Activated CD4-positive, CD25-positive, alpha-beta regulatory T cell treated with anti-CD3 and anti-CD28 coated beads, Interleukin-2, amount 50 U/mL, for 72 hours (primary cell): ENCODE data around the gene SLC7A8.

Experiments used
- DNase-seq: peaks from one replicate; pipeline ENCODE4 v3.0.0; 2021

Gene SLC7A8

DNA sequence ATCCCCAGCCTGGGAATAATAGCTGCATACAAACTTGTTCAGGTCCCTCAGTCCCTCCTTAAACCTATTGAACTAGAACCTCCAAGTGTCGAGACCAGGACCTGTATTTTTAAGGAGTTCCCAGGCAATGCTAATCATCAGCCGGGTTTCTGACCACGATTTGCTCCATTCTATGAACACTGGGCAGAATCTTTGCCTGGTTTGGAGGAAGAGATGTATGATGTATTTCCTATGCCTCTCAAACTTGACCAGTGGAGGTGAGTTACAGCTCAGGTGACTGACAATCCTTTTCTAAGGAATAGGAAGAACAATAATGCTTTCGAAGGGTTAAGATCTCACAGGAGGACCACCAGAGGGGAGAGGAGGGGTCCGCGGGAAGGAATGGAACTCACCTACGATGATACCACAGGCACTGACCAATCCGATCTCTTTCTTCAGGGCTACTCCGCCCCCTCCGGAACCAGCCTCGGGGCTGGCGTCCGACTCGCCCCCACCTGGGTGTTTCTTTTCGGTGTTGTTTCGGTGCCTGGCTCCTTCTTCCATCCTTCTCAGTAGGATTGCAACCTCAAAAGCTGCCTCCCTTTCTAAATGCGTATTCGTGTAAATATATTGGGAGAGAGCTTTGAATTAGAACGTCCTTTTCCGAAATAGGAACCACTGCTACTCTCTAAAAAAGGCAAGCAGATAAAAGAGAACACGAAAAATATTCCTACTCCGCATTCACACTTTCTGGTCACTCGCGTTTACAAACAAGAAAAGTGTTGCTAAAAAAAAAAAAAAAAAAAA is 895 bp downstream of the SLC7A8 start:
- DNase-seq: no peak

DNA sequence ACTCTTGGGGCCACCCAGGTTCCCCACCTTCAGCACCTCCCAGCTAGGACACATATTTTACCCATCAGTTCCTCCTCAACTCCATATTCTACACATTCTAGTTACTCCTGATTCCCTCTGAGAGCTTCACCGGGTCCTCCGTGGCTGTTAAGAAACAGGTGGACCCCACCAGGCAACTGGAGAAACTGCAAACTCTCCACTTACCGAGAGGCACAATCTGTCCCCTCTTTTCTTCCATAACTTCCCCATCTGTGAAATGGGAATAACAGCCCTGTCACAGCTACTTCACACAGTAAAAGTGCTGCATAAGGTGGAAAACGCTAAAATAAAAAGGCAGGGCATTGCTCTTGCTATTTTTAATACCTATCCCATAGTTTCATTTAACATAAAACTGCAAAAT is 1.5 kb downstream of the SLC7A8 start:
- DNase-seq: no peak

GRCh38 chr14:23181453-23181852 is 2.0 kb downstream of the SLC7A8 start:
- DNase-seq: no peak

GRCh38 chr14:23177181-23177580 is 6.3 kb downstream of the SLC7A8 start:
- DNase-seq: no peak

DNA sequence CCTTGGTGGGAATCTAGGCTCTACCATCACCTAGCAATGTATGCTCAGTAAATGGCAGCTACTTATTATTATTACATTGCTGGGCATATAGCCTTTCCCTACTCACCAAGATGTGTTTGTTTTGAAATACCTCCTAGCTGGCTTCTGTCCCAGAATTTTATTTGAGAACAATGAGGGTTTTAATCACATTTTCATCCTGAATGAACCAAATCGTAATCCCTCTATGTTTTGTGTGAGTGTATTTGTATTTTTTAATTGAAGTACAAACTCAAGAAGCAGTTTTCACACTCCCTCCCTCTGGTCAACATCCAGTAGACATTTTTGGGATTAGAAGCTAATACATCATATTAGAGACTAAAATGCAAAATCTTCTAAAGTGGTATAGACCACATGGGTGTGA is 7.6 kb downstream of the SLC7A8 start:
- DNase-seq: no peak

- DNase-seq: no peak
Observed at GRCh38 chr14:23174296-23175184, 8.9 kb downstream of the SLC7A8 start.

DNA sequence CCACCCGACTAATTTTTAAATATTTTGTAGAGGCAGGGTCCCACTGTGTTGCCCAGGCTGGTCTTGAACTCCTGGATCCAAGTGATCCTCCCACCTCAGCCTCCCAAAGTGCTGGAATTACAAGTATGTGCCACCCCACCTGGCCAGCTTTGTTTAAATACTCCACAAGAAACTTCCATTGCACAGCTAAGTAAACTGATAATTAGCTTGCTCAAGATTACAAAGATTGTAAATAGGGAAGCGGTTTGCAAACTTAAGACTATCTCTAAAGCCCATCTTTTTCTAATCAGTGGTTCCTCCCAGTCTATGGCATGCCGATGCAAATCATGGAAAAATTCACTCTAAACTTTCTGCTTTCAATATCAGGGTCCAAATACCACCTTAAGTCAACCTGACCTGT is 9.7 kb downstream of the SLC7A8 start:
- no peak for DNase-seq

GRCh38 chr14:23173031-23173430 is 10.4 kb downstream of the SLC7A8 start:
- no peak for DNase-seq

DNA sequence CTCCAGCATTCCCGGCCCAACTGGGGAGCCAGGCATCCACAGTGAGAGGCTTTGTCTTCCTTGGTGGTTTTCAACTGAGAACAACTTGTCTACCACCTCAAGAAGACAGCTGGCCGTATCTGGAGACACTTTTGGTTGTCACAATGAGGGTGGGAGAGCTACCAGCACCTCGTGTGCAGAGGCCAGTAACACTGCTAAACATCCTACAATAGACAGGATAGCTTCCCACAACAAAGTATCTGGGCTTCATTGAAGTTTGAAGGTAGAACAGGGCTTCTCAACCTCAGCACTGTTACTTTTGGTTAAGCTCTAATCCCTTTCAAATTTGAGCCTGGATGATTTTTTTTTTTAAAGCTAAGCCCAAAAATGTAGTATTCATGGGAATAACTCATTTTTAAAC is 10.9 kb downstream of the SLC7A8 start:
- no peak for DNase-seq

DNA sequence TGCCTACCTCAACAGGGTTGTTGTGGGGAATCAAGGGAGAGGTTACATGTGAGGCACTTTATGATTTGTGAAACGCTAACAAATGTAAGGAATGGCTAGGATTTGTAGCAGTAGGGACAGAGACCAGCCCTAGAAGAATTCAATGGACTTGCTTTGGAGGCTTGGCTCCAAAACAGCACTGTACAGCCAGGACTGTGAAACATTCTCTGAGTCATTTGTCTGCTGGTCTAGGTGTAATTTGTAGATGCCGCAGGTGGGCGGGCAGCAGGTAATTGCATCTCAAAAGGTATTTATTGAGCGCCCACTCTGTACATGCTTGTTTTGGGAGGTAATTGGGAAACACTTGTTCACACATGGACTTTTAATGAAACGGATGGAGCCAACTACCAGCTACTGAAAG is 11.4 kb downstream of the SLC7A8 start:
- no peak for DNase-seq

GRCh38 chr14:23171222-23171975 is 12.1 kb downstream of the SLC7A8 start:
- no peak for DNase-seq

DNA sequence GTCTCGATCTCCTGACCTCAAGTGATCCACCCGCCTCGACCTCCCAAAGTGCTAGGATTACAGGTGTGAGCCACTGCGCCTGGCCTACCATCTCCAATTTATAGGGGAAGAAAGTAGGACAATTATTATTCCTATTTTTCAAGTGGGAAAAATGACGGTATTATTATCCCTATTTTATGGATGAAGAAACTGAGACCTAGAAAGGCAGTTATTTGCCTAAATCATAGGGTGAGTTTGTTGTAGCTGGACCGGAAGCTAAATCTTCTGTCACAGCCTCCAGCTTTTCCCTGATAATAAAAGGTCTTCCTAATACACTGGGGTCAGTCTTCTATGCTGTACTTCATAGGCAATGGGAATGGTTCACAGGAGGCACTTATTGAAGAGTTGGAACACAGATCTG is 13.8 kb downstream of the SLC7A8 start:
- no peak for DNase-seq

- DNase-seq: no peak
Observed at GRCh38 chr14:23168246-23168645, 15.2 kb downstream of the SLC7A8 start.

- no peak for DNase-seq
Observed at GRCh38 chr14:23167116-23167847, 16.2 kb downstream of the SLC7A8 start.

- no peak for DNase-seq
Observed at GRCh38 chr14:23164949-23165348, 18.5 kb downstream of the SLC7A8 start.

DNA sequence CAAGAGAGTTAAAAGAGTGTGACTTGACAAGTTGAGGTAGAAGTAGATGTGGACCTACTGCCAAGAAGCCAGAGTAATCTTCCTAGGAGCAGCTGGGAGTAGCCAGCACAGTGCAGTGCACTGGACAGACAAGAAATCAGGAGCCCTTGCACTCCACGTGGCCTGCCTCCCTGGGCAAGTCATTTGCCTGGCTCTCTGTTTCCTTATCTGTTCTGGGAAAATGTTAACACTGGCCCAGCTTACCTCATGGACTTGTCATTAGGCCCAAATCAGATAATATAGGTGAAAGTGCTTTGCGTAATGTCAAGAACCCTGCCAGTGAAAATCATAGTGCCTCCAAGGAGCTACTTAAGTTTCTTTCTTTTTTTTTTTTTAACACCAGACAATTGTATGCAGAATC is 19.2 kb downstream of the SLC7A8 start:
- no peak for DNase-seq

DNA sequence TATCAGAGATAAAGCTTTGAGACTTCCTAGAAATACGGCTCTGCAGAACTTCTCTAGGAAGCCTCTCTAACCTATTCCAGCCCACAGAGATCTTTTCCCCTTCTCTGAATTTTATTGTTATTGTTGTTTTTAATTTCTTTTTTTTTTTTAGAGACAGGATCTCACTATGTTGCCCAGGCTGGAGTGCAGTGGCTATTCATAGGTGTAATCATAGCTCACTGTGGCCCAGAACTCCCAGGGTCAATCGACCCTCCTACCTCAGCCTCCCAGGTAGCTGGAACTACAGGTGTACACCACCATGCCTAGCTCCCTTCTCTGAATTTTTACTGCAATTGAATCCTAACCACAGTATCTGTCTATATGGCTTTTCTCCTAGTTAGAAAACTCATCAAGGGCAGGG is 19.6 kb downstream of the SLC7A8 start:
- DNase-seq: no peak

DNA sequence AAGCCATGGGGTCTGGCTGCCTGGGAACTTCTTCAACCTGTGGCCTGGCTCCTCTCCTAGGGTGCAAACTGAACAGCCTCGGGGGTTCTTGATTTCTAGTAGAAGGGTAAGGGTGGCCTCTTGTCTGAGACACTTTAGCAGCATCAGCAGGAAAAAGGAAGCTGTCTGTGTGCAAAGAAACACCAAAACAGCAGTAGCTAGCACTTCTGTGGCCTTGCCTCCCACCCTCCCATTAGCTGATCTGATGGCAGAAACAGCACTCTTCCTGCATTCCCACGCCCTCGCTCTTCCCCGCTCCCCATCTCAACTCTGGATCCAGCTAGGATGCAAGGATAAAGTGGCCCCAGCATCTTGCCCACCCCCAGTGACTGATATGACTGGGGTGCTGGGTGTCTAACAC is 20.7 kb downstream of the SLC7A8 start:
- no peak for DNase-seq

DNA sequence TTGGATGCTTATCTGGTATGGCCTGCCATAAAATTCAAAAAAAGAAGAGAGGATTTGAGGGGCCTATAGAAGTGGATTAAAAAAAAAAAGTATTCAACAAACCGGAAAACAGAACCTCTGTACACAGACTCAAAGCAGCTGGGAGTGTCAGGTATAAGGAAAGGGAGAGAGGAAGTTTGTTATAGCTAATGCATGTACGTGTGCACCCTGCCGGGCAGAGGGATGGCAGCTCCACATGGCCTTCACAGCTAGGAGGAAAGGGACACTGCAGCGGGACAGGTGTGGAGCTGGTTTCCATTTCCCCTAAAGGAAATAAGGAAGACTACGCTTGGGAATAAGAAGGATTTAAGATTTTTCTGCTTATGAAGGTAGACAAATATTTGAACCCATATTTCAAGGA is 21.5 kb downstream of the SLC7A8 start:
- DNase-seq: no peak

DNA sequence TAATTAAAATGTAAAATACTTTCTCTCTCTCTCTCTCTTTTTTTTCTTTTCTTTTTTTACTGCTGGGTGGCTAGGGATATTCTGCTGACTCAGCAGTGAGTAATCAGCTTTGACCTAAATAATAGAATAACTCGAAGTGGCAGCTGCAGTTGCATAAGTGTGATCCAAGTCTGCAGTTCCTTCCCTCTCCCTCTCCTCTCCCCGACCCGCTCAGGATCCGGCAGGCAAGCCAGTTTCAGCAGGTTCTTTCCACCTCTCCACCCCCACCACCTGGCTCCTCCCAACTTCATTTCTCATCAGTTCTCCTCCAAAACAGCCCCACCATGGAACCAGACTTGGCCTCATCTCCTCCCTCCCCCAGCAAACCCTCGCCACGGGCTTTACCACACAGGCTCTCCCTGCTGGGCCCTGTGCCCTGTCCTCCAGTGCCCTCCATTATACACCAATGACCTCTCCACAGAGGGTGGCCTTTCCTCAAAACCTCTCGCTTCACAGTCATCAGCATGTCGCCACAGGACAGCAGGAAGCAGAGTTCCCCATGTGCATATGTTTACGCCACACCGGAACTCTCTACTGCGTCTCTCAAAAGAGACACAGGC is 22.4 kb downstream of the SLC7A8 start:
- no peak for DNase-seq

GRCh38 chr14:23159532-23159931 is 23.9 kb downstream of the SLC7A8 start:
- DNase-seq: no peak

GRCh38 chr14:23158779-23159178 is 24.7 kb downstream of the SLC7A8 start:
- no peak for DNase-seq
